Ovary (tissue), 9 donors: ENCODE measurements around the gene LIMS2. TPM values are rescaled to one million over a fixed set of nuclear protein-coding genes. Genes with fewer than 3 reads are reported as not detected.

ENCODE experiments used
- DNase-seq, 5 donors: peaks; one replicate each; pipeline ENCODE4 v3.0.0-alpha.2; 2019 to 2020
- H3K27ac ChIP-seq, 2 donors: fragments of 200-600 bp; one replicate each; pipeline versions ENCODE4 v1.5.1 to v1.8.0; 2019 to 2022
- H3K27me3 ChIP-seq: fragments of 200-600 bp; one replicate; pipeline ENCODE4 v1.8.0; 2022
- H3K36me3 ChIP-seq: fragments of 200-600 bp; sonication (generic); one replicate; pipeline ENCODE4 v1.5.1; 2019
- H3K4me1 ChIP-seq: one replicate; pipeline ENCODE4 v1.8.1; 2013; ENCODE audit warnings: mild to moderate bottlenecking, moderate library complexity; ENCODE audit not compliant: insufficient read depth
- H3K4me3 ChIP-seq: fragments of 200-600 bp; sonication (generic); one replicate; pipeline ENCODE4 v1.5.1; 2017
- H3K9me3 ChIP-seq, 2 donors: fragments of 200-600 bp in 1 of 2; sonication (generic) in 1 of 2; one replicate each; pipeline versions ENCODE4 v1.5.1 to v1.8.1; 2013 to 2019; ENCODE audit warnings: mild to moderate bottlenecking in 1 of 2, moderate library complexity in 1 of 2
- EP300 ChIP-seq: sonication (generic); formaldehyde crosslinking; IDR thresholded peaks from one replicate; pipeline ENCODE4 v1.6.1; 2017; ENCODE audit warnings: antibody characterized with exemption
- POLR2A ChIP-seq: fragments of 450-650 bp; IDR thresholded peaks from one replicate; pipeline ENCODE4 v1.6.1; 2017; ENCODE audit warnings: antibody characterized with exemption, mild to moderate bottlenecking, moderate library complexity
- WGBS, 3 donors: extraction: QIAGEN DNeasy Blood & Tissue Kit in 1 of 3; methylation state at CpG; one replicate each; pipeline versions ENCODE4 v1.1.5 to v1.1.7; 2013 to 2017; 5-methylcytosine and 5-hydroxymethylcytosine counted together
- intact Hi-C, 4 donors: fragments of 100-400 bp; cut with DNase I; formaldehyde crosslinking; loops; one replicate each; pipeline versions ENCODE4 v1.11.0 to v1.15.1; 2022 to 2023
- polyA plus RNA-seq, 2 donors: library from polyadenylated mRNA; stranded (reverse); fragments of 200-250 nt in 1 of 2; fragments of 350-450 nt in 1 of 2; fragmentation: Illumina TruSeq in 1 of 2; extraction: RNeasy Lipid Tissue Mini Kit (QIAGEN cat#74804) in 1 of 2; gene quantifications; one replicate each; pipeline ENCODE4 v1.2.3, GENCODE V29; 2013 to 2014
- total RNA-seq, 7 donors: library from RNA; depleted of rRNA in 2 of 7; stranded (reverse); fragments of >200 nt in 2 of 7; fragmentation: NEBNext Ultra II Directional in 3 of 7; extraction: Animal tissue kit (Norgen Biotek cat#: 25700) in 3 of 7; gene quantifications; one replicate each; pipeline versions ENCODE4 v1.1.0 to v1.2.4, GENCODE V29; 2016 to 2023
- TF ChIP-seq, protein P1 (sequence below), 3 donors: fragments of 450-650 bp in 2 of 3; fragments of 200-600 bp in 1 of 3; IDR thresholded peaks; one replicate each; pipeline versions ENCODE4 v1.5.1 to v1.8.0; 2016 to 2022; ENCODE audit warnings: antibody characterized with exemption in 3 of 3, mild to moderate bottlenecking in 1 of 3
- donor health status: DM: no; HTN: no; CAD: no; lungs with moderate emphysema.
- donor health status: DM: no; HTN: no; CAD: no.
- donor health status: Bipolar disorder and iron deficiency.
- donor health status: DM: yes; HTN: yes; CAD: no.
- donor health status: DM: no; HTN: no; CAD: no.
- donor health status: DM: yes; HTN: yes; CAD: no.

LIMS2 gene
- total and polyA plus RNA-seq, 9 donors = 3.8 to 70.4 (median 19.1) TPM

DNA sequence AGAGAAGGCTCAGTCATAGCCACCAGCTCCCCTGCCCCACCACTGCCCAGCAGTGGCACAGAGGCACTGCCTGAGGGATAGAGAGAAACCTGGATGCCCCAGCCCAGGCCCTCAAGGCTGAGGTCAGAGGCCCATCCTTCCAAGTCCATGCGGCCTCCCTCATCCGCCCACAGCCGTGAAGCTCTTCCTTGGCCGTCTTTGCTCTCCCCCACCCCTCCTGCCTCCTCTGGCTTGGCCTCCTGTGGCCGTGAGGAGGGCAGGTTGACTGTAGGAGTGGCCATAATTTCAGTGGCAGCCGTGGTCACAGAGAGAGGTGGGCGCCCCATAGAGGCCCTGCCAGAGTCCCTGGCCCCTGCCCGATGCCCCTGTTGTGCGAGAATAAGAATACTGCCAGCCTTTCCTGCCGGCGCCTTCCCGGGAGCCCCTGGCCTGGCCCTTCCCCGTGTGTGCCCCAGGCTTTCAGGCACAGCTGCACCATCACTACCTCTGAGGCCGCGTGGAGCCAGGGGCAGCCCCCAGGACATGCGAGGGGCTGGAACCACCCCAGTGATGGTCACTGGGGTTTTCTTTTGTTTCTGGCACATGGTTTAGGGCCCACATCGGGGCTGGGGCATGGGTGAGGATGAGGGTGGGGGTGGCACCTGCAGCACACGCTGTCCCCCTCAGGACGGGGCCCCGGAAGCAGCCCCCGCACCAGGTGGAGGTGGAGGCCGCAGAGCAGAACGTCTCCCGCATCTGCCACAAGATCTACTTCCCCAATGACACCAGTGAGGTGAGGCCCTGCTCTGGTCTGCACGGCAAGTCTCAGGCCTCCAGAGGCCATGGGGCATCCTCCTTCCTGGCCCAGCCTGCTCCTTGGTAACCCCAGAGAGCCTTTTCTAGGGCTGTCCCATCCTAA lies 42.5 kb downstream of the LIMS2 start:
- intact Hi-C loops = no loop called here
- Histone ChIP-seq H3K27ac (no peak overlapping the region), H3K9me3 (no peaks in the 10 kb centered on the region), H3K27me3 (no peaks in the 10 kb centered on the region), H3K36me3 (no peaks in the 10 kb centered on the region), H3K4me1 (peaks cover 3% of the 10 kb centered on the region), H3K4me3 (no peak overlapping the region)
- WGBS, 3 donors = 78 to 80% (median 79%) methylated on average over 25 of the region's 25 CpGs
- no peak for DNase-seq
- TF ChIP-seq EP300 (no peak), POLR2A (no peak)
- TF ChIP-seq, protein P1, sequence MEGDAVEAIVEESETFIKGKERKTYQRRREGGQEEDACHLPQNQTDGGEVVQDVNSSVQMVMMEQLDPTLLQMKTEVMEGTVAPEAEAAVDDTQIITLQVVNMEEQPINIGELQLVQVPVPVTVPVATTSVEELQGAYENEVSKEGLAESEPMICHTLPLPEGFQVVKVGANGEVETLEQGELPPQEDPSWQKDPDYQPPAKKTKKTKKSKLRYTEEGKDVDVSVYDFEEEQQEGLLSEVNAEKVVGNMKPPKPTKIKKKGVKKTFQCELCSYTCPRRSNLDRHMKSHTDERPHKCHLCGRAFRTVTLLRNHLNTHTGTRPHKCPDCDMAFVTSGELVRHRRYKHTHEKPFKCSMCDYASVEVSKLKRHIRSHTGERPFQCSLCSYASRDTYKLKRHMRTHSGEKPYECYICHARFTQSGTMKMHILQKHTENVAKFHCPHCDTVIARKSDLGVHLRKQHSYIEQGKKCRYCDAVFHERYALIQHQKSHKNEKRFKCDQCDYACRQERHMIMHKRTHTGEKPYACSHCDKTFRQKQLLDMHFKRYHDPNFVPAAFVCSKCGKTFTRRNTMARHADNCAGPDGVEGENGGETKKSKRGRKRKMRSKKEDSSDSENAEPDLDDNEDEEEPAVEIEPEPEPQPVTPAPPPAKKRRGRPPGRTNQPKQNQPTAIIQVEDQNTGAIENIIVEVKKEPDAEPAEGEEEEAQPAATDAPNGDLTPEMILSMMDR (IDR thresholded peaks at IDR 0.05) = no peak

- Histone ChIP-seq H3K27ac (no peak overlapping the region), H3K4me1 (no peaks in the 10 kb centered on the region), H3K9me3 (no peaks in the 10 kb centered on the region), H3K36me3 (no peaks in the 10 kb centered on the region), H3K4me3 (no peak overlapping the region), H3K27me3 (no peaks in the 10 kb centered on the region)
- intact Hi-C loops = no loop called here
- DNase-seq = no peak
- TF ChIP-seq POLR2A (no peak), EP300 (no peak)
- TF ChIP-seq, protein P1 (IDR thresholded peaks at IDR 0.05) = no peak
- 81 to 86% (median 86%) methylated on average over 16 to 17 of the region's 17 CpGs for WGBS, 3 donors
Measured at GRCh38 chr2:127631997-127632581, 43.2 kb downstream of the LIMS2 start.

DNA sequence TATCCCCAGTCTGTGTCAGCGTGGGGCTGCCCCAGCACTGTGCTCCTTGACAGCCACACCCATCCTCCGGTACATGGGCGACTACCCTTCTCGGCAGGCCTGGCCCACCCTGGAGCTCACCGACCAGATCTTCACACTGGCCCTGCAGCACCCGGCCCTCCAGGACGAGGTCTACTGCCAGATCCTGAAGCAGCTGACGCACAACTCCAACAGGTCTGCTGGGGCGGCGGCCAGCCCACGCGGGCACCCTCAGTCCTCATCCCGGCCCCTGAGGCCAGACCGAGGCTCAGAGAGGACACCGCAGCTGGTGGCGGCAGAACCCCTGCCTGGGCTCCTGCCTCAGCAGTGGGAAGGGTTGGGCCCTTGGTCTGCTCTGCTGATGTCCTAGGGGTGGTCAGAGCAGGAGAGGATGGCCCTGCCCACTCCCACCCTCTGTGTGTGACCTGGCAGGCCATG lies 43.8 kb downstream of the LIMS2 start:
- whole genome bisulfite sequencing, 3 donors = 84 to 91% (median 90%) methylated on average over 15 to 16 of the region's 16 CpGs
- Histone ChIP-seq H3K4me3 (no peak overlapping the region), H3K9me3 (no peaks in the 10 kb centered on the region), H3K27ac (no peak overlapping the region), H3K27me3 (no peaks in the 10 kb centered on the region), H3K36me3 (no peaks in the 10 kb centered on the region), H3K4me1 (no peaks in the 10 kb centered on the region)
- intact Hi-C loops = no loop called here
- TF ChIP-seq, protein P1 (IDR thresholded peaks at IDR 0.05) = no peak
- TF ChIP-seq EP300 (no peak), POLR2A (no peak)
- no peak for DNase-seq

- H3K27me3 ChIP-seq = no peaks in the 10 kb centered on the region
- no peaks in the 10 kb centered on the region for H3K4me1 ChIP-seq
- TF ChIP-seq POLR2A (no peak), EP300 (no peak)
- TF ChIP-seq, protein P1 (IDR thresholded peaks at IDR 0.05) = no peak
- no peak overlapping the region for H3K4me3 ChIP-seq
- 90 to 91% (median 91%) methylated on average over 25 of the region's 25 CpGs for WGBS, 3 donors
- intact Hi-C loops = no loop called here
- no peaks in the 10 kb centered on the region for H3K36me3 ChIP-seq
- no peaks in the 10 kb centered on the region for H3K9me3 ChIP-seq
- DNase-seq = no peak
- no peak overlapping the region for H3K27ac ChIP-seq
Measured at GRCh38 chr2:127630864-127631540, 44.3 kb downstream of the LIMS2 start.
